RKO (cell line): Measurements from ENCODE around the gene CYP2B6.
"Not testable (repeated sequence)": the region's sequence is repeated elsewhere in the genome, so short reads cannot be mapped to it uniquely, and the experiment has no call there.

Source experiments
- DNase-seq: peaks from one replicate; pipeline ENCODE4 v3.0.0-alpha.2; 2016; ENCODE audit warnings: low spot score

CYP2B6 gene

DNA sequence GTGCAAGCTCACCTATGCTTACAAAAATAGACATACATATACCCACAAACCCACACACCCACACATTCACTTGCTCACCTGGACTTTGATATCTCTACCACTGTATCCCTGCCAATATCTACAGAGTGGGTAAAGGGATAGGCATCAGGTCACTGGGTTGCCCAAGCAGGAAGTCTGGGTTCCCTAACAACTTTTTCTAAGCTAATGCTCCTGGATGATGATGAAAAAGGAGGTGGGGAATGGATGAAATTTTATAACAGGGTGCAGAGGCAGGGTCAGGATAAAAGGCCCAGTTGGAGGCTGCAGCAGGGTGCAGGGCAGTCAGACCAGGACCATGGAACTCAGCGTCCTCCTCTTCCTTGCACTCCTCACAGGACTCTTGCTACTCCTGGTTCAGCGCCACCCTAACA, at the start of gene CYP2B6:
Gene CYP2B6, plus strand, starts transcription at position 311 of the 410 bp plus-strand sequence. Its CDS starts 24 bp downstream, at position 335.
- no peak for DNase-seq

DNA sequence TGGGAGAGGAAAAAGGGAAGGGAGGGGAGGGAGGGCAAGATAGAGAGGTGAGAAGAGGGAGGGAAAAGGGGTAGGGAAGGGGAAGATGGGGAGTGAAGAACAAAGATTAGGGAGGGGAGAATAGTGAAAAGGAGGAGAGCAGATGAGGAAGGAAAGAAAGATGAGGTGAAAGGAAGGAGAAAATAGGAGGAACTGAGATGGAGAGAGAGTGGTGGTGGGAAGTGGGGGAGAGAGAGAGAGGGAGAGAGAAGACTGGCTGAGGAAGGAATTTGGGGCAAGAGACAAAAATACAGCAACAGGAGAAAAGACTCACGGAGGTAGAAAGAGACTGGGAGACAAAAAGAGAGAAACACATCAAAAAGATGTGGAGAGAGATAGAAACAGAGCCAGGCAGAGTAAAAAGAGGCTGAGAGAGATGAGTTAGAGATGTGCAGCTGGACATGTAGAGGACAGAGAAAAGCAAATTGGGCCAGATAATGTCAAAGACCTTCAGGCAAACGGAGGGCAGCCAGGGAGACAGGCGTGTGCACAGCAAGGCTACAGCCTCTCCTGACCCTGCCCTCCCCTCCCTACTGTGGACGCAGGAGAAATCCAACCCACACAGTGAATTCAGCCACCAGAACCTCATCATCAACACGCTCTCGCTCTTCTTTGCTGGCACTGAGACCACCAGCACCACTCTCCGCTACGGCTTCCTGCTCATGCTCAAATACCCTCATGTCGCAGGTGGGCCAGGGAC, 49.4 kb upstream of the CYP2B6 start:
- DNase-seq = no peak

GRCh38 chr19:40945645-40946044, 45.4 kb upstream of the CYP2B6 start:
- no peak for DNase-seq

GRCh38 chr19:40947114-40947513, 44.0 kb upstream of the CYP2B6 start:
- no peak for DNase-seq

- no peak for DNase-seq
Observed at GRCh38 chr19:40947573-40947972, 43.5 kb upstream of the CYP2B6 start.

- DNase-seq = no peak
Observed at GRCh38 chr19:40948580-40949299, 42.3 kb upstream of the CYP2B6 start.

DNA sequence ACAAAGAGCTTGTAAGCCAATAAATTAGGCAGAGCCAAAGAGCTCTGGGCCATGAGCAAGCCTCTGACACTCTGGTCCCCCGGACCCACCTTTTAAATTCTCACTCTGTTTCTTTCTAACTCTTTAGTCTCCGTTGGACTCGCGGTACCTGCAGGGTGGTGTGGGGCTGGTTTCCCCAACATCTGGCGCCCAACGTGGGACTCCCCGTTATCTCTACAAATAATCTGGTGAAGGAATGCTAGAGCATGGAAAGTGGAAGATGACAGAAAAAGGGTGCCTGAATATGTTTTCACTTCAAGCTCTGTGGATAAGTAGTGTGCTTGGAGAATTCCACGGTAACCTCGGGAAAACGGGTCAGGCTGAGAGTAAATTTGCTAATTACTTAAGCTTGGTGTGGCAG, 36.5 kb upstream of the CYP2B6 start:
- no peak for DNase-seq

DNA sequence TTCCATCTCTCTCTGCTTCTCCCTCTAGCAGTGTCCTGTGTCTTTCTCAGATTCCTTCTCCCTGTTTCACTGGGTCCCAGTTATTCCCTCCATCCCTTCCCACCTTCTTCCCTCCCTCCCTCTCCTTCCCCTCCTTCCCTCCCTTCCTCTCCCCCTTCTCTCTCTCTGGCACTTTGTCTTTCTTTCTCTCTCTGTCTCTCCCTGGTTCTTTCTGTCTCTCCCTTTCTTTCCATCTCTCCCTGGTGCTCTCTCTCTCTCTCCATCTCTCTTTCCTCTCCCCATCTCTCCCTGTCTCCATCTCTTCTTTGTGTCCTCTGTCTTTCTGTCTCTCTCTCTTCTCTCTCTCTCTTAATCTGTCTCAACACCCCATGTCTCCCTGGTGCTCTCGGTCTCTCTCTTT, 31.7 kb upstream of the CYP2B6 start:
- DNase-seq = no peak

DNA sequence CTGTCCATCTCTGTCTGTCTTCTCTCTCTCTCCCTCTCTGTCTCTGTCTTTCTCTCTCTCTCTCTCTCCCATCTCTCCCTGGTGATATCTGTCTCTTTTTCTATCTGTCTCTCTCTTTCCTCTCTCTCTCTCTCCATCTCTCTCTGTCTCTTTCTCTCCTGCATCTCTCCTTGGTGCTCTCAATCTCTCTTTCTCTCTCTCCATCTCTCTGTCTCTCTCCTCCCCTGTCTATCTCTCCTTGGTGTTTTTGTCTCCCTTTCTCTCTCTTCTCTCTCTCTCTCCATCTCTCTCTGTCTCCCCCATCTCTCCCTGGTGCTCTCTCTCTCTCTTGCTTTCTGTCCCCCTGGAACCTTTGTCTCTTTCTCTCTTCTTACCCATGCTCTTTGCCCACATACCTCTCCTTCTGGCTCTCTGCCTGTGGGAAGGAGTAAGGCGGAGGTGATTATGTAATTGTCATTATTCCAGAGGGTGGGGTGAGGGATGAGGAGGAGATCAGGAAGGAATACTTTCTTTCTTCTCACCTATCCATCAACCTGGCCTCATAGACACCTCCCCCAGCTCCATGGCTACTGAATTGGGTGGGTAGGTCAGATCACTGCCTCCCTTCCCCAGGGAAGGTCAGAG, 30.9 kb upstream of the CYP2B6 start:
- DNase-seq = no peak

DNA sequence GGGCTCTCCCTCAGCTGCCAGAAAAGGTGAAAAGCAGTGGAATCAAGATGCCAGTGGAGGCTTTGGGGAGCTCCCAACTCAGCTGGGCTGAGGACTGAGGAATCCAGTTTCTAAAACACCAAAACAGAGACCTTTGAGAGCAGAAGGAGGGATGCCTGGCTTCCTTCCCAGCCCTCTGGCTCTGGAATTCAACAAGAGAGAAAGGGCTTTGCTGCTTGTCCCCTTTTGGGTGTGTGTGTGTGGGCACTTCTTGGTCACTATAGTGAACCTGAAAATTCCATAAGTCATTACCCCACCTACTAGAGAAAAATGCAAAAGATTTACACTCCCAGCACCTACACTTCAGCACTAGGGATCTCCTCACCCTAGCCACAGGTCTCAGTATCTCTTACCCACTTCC, 30.3 kb upstream of the CYP2B6 start:
- DNase-seq = no peak

DNA sequence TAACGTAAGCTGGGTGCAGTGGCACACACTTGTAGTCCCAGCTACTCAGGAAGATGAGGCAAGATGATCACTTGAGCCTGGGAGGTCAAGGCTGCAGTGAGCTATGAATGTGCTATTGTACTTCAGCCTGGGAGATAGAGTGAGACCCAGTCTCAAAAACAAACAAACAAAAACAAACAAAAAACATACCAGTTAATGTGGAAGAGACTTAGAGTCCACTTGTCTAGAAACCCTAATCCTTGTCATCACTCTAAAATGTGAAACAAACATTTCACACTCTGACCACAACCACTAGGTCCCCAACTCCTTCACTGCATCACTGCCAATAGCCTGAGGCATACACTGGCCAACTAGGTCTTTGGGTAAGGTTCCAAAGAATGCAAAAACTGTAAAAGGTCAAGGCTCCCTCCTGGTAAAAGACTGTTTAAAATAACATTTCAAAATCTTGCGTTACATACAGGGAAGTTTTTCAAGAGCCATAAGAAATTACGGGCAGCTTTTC, 28.6 kb upstream of the CYP2B6 start:
- no peak for DNase-seq

GRCh38 chr19:40964361-40964760, 26.7 kb upstream of the CYP2B6 start:
- not testable (repeated sequence) for DNase-seq

GRCh38 chr19:40965351-40965750, 25.7 kb upstream of the CYP2B6 start:
- not testable (repeated sequence) for DNase-seq

GRCh38 chr19:40966591-40966990, 24.5 kb upstream of the CYP2B6 start:
- not testable (repeated sequence) for DNase-seq

DNA sequence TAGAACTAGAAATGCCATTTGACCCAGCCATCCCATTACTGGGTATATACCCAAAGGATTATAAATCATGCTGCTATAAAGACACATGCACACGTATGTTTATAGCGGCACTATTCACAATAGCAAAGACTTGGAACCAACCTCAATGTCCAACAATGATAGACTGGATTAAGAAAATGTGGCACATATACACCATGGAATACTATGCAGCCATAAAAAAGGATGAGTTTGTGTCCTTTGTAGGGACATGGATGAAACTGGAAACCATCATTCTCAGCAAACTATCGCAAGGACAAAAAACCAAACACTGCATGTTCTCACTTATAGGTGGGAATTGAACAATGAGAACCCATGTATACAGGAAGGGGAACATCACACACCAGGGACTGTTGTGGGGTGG, 23.0 kb upstream of the CYP2B6 start:
- not testable (repeated sequence) for DNase-seq

GRCh38 chr19:40969721-40970120, 21.4 kb upstream of the CYP2B6 start:
- DNase-seq = not testable (repeated sequence)

GRCh38 chr19:40970396-40971345, 20.4 kb upstream of the CYP2B6 start:
- DNase-seq = not testable (repeated sequence)

GRCh38 chr19:40974633-40975037, 16.4 kb upstream of the CYP2B6 start:
- peak; percentile 71 for DNase-seq

GRCh38 chr19:40976134-40976533, 14.9 kb upstream of the CYP2B6 start:
- no peak for DNase-seq

DNA sequence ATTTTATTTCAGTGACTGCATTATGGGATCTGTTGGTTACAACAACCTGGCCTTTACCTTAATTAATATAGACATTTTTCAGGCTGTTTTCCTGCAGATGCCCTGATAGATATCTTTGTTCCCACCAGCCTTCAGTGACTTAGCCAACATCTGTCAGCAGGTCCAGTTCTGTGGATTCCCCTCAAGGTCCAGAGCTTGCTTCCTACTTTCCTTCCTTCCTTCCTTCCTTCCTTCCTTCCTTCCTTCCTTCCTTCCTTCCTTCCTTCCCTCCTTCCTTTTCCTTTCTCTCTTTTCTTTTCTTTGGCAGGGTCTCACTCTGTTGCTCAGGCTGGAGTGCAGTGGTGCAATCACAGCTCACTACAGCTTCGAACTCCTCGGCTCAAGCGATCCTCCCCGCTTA, 14.4 kb upstream of the CYP2B6 start:
- DNase-seq = no peak

DNA sequence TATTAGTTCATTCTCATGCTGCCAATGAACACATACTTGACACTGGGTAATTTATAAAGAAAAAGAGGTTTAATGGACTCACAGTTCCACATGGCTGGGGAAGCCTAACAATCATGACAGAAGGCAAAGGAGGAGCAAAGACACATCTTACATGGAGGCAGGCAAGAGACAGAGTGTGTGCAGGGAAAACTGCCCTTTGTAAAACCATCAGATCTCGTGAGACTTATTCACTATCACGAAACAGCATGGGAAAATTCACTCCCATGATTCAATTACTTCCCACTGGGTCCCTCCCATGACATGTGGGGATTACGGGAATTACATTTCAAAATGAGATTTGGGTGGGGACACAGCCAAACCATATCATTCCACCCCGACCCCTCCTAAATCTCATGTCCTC, 11.3 kb upstream of the CYP2B6 start:
- not testable (repeated sequence) for DNase-seq
